ENCODE measurements around the gene PAPOLB. TPM values are rescaled to one million over a fixed set of nuclear protein-coding genes. Genes with fewer than 3 reads are reported as not detected.

Gene PAPOLB
- total RNA-seq, 1 experiment from 2014 or later, result 0.31 TPM

GRCh38 chr7:4830176-4830575 is 31.7 kb downstream of the PAPOLB start (continued):
- no peak for TF ChIP-seq USF2 (CRISPR knock-in tag; IDR thresholded peaks at IDR 0.05)

- TF ChIP-seq CTCF (IDR thresholded peaks at IDR 0.05) (no peak), ZNF138 (CRISPR knock-in tag; conservative IDR thresholded peaks at IDR 0.05) (no peak), USF2 (CRISPR knock-in tag; IDR thresholded peaks at IDR 0.05) (no peak), TEAD4 (CRISPR knock-in tag; IDR thresholded peaks at IDR 0.05) (no peak), NFE2L1 (CRISPR knock-in tag; IDR thresholded peaks at IDR 0.05) (no peak), ZNF423 (CRISPR knock-in tag; IDR thresholded peaks at IDR 0.05) (no peak), ZNF416 (CRISPR knock-in tag; IDR thresholded peaks at IDR 0.05) (no peak), HMGXB4 (CRISPR knock-in tag; IDR thresholded peaks at IDR 0.05) (no peak), CREB1 (CRISPR knock-in tag; IDR thresholded peaks at IDR 0.05) (no peak), E2F4 (CRISPR knock-in tag; IDR thresholded peaks at IDR 0.05; ENCODE audit: borderline replicate concordance, low read depth) (no peak), SMAD4 (CRISPR knock-in tag; IDR thresholded peaks at IDR 0.05) (no peak), ATF1 (CRISPR knock-in tag; IDR thresholded peaks at IDR 0.05) (no peak), ZNF281 (CRISPR knock-in tag; IDR thresholded peaks at IDR 0.05) (no peak), MAX (CRISPR knock-in tag; IDR thresholded peaks at IDR 0.05) (no peak), FOXJ3 (CRISPR knock-in tag; IDR thresholded peaks at IDR 0.05; ENCODE audit: borderline replicate concordance) (no peak), SP1 (CRISPR knock-in tag; conservative IDR thresholded peaks at IDR 0.05) (no peak), NFYB (CRISPR knock-in tag; conservative IDR thresholded peaks at IDR 0.05; ENCODE audit: low read depth) (no peak), ZNF532 (CRISPR knock-in tag; IDR thresholded peaks at IDR 0.05; ENCODE audit: borderline replicate concordance) (no peak), ZBTB21 (CRISPR knock-in tag; IDR thresholded peaks at IDR 0.05; ENCODE audit: borderline replicate concordance) (no peak), ZNF671 (CRISPR knock-in tag; IDR thresholded peaks at IDR 0.05) (no peak)
- CTCF ChIA-PET, result interaction anchor here (0.6 to 2.6 kb wide), 9 partner anchors 10 to 259 kb away, joined by 3 to 28 read pairs (median 8); partner anchors contain the start of genes MMD2 and RADIL
- H3K9me3 Mint-ChIP-seq, result no peaks in the 10 kb centered on the region
- no peak overlapping the region for H3K4me3 Mint-ChIP-seq
- H3K4me1 Mint-ChIP-seq, result peaks cover 2% of the 10 kb centered on the region
- no peaks in the 10 kb centered on the region for H3K36me3 Mint-ChIP-seq
- POLR2A ChIA-PET, result no interaction called here
- ATAC-seq (no peak), DNase-seq (ENCODE audit: low spot score) (no peak)
- H3K27me3 Mint-ChIP-seq (ENCODE audit: low read depth), result no peaks in the 10 kb centered on the region
- H3K27ac Mint-ChIP-seq, result no peak overlapping the region
These were observed 33.0 kb downstream of the PAPOLB start for GRCh38 chr7:4828720-4829383.
